ENCODE data around the gene ARHGEF28.

- TF ChIP-seq FOS (IDR thresholded peaks at IDR 0.05; ENCODE audit: low read depth, low read length) = no peak
- no peak for TF ChIP-seq SMC3 (IDR thresholded peaks at IDR 0.05; ENCODE audit: low read depth, low read length)
- no peak for TF ChIP-seq POLR2A (IDR thresholded peaks at IDR 0.05; ENCODE audit: low read depth, low read length)
- TF ChIP-seq CTCF (conservative IDR thresholded peaks at IDR 0.05; ENCODE audit: low read depth, low read length) = no peak
- TF ChIP-seq BHLHE40 (IDR thresholded peaks at IDR 0.05; ENCODE audit: low read depth, low read length) = no peak
- no peak for TF ChIP-seq USF2 (IDR thresholded peaks at IDR 0.05; ENCODE audit: low read depth, low read length)
- no peak for TF ChIP-seq MXI1 (IDR thresholded peaks at IDR 0.05; ENCODE audit: borderline replicate concordance, low read depth, low read length)
- TF ChIP-seq MAFK (IDR thresholded peaks at IDR 0.05; ENCODE audit: low read depth, low read length) = no peak
- no peak for TF ChIP-seq RAD21 (IDR thresholded peaks at IDR 0.05; ENCODE audit: low read length)
- no peak for TF ChIP-seq RCOR1 (IDR thresholded peaks at IDR 0.05; ENCODE audit: insufficient replicate concordance, low read length)
- no peak for TF ChIP-seq CEBPB (IDR thresholded peaks at IDR 0.05; ENCODE audit: low read depth, low read length)
- TF ChIP-seq RFX5 (IDR thresholded peaks at IDR 0.05; ENCODE audit: low read depth, low read length) = no peak
These were observed 227.1 kb downstream of the ARHGEF28 start for GRCh38 chr5:73853091-73853490.
